ENCODE measurements around the gene GPRC5C. TPM values are rescaled to one million over a fixed set of nuclear protein-coding genes. Genes with fewer than 3 reads are reported as not detected.

Gene GPRC5C
- total RNA-seq, 4 donors from 2014 or later: 3.8 to 19.8 (median 9.9) TPM

DNA sequence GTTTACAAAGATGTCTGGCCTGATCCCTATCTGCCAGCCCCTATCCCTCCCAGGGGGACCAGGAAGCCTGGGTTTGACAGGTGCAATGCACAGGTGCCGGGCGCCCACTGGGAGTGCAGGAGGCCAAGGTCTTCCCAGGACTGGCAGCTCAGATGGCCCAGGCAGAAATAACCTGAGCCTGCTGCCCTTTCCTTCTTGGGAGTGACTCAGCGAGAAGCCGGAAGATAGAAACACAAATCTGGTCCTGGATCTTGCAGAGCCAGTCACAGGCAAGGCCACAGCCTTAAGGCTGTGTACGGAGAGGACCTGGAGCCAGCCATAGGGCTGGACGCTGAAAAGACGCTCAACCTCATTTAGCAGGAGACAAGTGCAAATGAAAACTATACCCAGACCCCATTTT lies 36.9 kb upstream of the GPRC5C start:
- TF ChIP-seq, protein P1, sequence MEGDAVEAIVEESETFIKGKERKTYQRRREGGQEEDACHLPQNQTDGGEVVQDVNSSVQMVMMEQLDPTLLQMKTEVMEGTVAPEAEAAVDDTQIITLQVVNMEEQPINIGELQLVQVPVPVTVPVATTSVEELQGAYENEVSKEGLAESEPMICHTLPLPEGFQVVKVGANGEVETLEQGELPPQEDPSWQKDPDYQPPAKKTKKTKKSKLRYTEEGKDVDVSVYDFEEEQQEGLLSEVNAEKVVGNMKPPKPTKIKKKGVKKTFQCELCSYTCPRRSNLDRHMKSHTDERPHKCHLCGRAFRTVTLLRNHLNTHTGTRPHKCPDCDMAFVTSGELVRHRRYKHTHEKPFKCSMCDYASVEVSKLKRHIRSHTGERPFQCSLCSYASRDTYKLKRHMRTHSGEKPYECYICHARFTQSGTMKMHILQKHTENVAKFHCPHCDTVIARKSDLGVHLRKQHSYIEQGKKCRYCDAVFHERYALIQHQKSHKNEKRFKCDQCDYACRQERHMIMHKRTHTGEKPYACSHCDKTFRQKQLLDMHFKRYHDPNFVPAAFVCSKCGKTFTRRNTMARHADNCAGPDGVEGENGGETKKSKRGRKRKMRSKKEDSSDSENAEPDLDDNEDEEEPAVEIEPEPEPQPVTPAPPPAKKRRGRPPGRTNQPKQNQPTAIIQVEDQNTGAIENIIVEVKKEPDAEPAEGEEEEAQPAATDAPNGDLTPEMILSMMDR (IDR thresholded peaks at IDR 0.05; ENCODE audit: low read depth): no peak

DNA sequence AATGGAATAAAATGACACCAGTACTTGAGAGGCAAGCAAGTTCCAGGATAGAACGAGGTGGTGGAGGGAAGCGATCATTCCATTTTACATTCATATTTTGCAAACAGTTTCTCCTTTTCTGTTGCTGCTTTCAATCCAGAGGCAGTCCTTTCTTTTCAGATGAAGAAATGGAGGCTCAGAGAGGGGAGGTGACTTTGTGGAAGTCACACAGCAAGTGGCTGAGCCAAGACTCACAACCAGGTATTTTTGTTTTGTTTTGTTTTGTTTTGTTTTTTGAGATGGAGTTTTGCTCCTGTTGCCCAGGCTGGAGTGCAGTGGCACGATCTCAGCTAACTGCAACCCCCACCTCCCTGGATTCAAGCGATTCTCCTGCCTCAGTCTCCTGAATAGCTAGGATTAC lies 35.3 kb upstream of the GPRC5C start:
- TF ChIP-seq, protein P1 (IDR thresholded peaks at IDR 0.05; ENCODE audit: low read depth): no peak

DNA sequence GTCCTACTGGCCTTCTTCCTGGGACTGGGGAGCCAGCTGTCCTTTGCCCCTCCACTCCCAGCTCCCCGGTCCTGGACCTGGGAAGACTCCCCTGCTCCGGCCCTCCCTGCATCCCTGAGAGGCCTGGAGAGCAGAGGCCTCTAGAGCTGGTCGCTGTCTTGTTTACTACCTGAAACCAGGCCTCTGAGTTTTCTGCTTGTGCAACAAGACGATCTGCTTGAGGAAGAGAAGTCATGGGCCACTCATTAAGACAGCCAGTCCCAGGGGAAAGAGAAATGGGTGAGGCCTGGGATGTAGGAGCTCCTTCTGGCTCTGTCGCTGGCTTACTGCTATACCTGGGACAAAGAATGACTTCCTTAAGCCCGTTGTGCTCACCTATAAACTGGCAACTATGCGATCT lies 29.8 kb upstream of the GPRC5C start:
- TF ChIP-seq, protein P1 (IDR thresholded peaks at IDR 0.05; ENCODE audit: low read depth): no peak

DNA sequence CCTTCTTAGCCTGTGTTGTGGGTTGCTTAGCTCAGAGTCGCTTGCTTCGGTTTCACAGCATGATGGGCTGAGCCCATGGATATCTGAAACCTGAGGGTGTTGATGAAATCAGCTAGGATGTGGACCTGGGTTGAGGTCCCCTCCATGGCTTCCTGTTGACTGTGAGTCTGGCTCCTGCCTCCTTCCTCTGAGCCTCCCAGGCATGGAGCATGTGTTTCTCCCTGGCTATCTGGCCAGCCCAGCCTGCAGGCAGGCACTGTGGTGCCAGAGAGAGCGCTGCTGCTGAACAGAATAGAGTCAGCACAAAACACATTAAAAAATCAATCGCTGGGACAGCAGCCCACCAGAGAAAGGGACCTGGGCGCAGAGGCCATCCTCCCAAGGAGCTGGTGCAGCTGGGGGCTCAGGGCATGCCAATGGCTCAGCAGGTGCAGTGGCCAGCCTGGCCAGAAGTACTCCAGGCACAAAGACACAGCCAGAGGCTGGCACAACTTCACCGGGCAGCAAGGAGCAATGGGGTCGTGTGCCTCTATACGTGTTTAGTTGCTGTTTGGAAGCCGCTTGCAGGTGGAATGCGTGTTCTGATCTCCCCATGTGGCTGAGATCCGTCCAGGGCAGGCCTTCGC lies 28.3 kb upstream of the GPRC5C start:
- TF ChIP-seq, protein P1 (IDR thresholded peaks at IDR 0.05; ENCODE audit: low read depth): no peak

DNA sequence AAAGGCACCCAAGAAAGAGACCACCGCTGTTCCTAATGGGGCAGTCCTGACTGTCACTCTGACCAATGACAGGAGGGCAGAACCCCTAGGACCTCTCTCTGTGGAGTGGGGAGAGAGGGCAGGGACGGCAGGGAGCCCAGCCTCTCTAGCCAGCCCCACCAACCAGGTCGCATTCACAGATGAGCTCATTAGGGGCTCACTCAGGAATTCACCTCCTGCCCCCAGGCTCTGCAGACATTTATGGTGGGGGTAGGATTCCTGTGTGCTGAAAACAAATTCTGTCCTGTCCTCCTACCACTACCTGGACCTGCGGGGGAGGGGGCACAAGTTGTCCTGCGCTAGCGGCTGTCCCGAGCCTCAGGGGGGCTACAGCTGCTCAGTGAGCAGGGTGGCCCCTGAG lies 27.7 kb upstream of the GPRC5C start:
- TF ChIP-seq, protein P1 (IDR thresholded peaks at IDR 0.05; ENCODE audit: low read depth): no peak

DNA sequence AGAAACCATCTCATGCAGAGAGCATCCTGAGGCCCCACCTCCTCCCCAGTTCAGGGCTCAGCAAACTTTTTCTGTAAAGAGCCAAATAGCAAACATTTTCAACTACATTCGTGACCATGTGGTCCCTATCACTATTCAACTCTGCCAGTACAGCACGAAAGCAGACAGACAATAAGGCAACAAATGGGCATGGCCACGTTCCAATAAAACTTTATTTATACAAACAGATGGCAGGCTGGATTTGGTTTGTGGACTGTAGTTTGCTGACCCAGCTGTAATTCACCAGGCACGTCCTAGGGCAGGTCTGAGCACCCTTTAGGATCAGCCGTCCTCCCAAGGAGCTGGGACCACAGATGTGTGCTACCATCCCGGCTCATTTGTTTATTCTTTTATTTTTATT lies 27.1 kb upstream of the GPRC5C start:
- TF ChIP-seq, protein P1 (IDR thresholded peaks at IDR 0.05; ENCODE audit: low read depth): no peak

DNA sequence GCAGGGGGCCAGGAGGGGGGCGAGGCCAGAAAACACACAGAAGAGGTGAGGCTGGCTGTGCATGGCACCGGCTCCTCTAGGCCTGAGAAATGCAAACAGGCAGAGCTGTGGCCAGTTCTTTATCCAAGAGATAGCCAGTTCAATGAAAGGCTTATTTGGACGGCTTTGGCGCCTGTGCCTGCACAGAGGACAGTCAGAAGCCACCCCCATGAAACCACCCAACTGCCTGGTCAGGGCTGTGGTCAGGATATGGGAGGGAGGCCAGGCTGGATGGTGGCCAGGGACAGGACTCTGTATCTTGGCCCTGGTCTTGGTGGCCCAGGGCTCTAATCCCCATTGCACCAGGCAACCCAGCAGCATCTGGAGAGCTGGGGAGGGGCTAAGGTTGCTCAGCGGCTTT lies 24.5 kb upstream of the GPRC5C start:
- TF ChIP-seq, protein P1 (IDR thresholded peaks at IDR 0.05; ENCODE audit: low read depth): no peak

Measured in subcutaneous adipose tissue (tissue), 4 donors.